GM19455 (cell line): ENCODE data around the gene CDH13.
A peak's percentile ranks its signal among the peaks of the same experiment; 100 is the strongest.

Experiments used
- ATAC-seq: cut with Tn5 transposase; IDR thresholded peaks from one replicate; pipeline ENCODE4 v1.9.1; 2021; ENCODE audit not compliant: unreplicated experiment

Gene CDH13

GRCh38 chr16:82776470-82777146, 149.8 kb downstream of the CDH13 start:
- ATAC-seq: peak; percentile 60

GRCh38 chr16:82782715-82783251, 156.0 kb downstream of the CDH13 start:
- no peak for ATAC-seq

- no peak for ATAC-seq
Measured at GRCh38 chr16:82783933-82784572, 157.3 kb downstream of the CDH13 start.

GRCh38 chr16:82784573-82784968, 157.8 kb downstream of the CDH13 start:
- ATAC-seq: no peak

- ATAC-seq: no peak
Measured at GRCh38 chr16:82788225-82788624, 161.5 kb downstream of the CDH13 start.

- no peak for ATAC-seq
Measured at GRCh38 chr16:82788919-82789318, 162.2 kb downstream of the CDH13 start.

GRCh38 chr16:82792693-82793092, 165.9 kb downstream of the CDH13 start:
- no peak for ATAC-seq

- ATAC-seq: no peak
Measured at GRCh38 chr16:82793528-82794245, 166.9 kb downstream of the CDH13 start.

- ATAC-seq: no peak
Measured at GRCh38 chr16:82796047-82796446, 169.3 kb downstream of the CDH13 start.

- no peak for ATAC-seq
Measured at GRCh38 chr16:82801361-82801760, 174.6 kb downstream of the CDH13 start.

GRCh38 chr16:82805866-82806265, 179.1 kb downstream of the CDH13 start:
- ATAC-seq: no peak

- no peak for ATAC-seq
Measured at GRCh38 chr16:82807311-82807710, 180.5 kb downstream of the CDH13 start.

- ATAC-seq: no peak
Measured at GRCh38 chr16:82808036-82808435, 181.3 kb downstream of the CDH13 start.

GRCh38 chr16:82810077-82810476, 183.3 kb downstream of the CDH13 start:
- ATAC-seq: no peak

- no peak for ATAC-seq
Measured at GRCh38 chr16:82814059-82814458, 187.3 kb downstream of the CDH13 start.

GRCh38 chr16:82819286-82819685, 192.5 kb downstream of the CDH13 start:
- no peak for ATAC-seq

- ATAC-seq: no peak
Measured at GRCh38 chr16:82820855-82821254, 194.1 kb downstream of the CDH13 start.

GRCh38 chr16:82824408-82824807, 197.6 kb downstream of the CDH13 start:
- ATAC-seq: no peak

- ATAC-seq: no peak
Measured at GRCh38 chr16:82829301-82829700, 202.5 kb downstream of the CDH13 start.

- ATAC-seq: no peak
Measured at GRCh38 chr16:82830944-82831343, 204.2 kb downstream of the CDH13 start.

GRCh38 chr16:82832821-82833220, 206.1 kb downstream of the CDH13 start:
- ATAC-seq: no peak
